Activated T-cell treated with anti-CD3 and anti-CD28 coated beads, Interleukin-2, amount 50 U/mL, for 1 hour (primary cell): Measurements from ENCODE around the gene PALS2.

ENCODE experiments used
- DNase-seq: peaks from one replicate; pipeline ENCODE4 v3.0.0-alpha.2; 2020

Gene PALS2

GRCh38 chr7:24595671-24596418, 22.6 kb downstream of the PALS2 start:
- no peak for DNase-seq

- no peak for DNase-seq
These were observed 23.8 kb downstream of the PALS2 start for GRCh38 chr7:24597014-24597413.

- DNase-seq = no peak
These were observed 28.3 kb downstream of the PALS2 start for GRCh38 chr7:24601600-24601999.

GRCh38 chr7:24602860-24603456, 29.7 kb downstream of the PALS2 start:
- no peak for DNase-seq

- DNase-seq = no peak
These were observed 31.4 kb downstream of the PALS2 start for GRCh38 chr7:24604630-24605029.

GRCh38 chr7:24608504-24608903, 35.3 kb downstream of the PALS2 start:
- no peak for DNase-seq

- DNase-seq = no peak
These were observed 35.8 kb downstream of the PALS2 start for GRCh38 chr7:24609059-24609458.

- no peak for DNase-seq
These were observed 36.3 kb downstream of the PALS2 start for GRCh38 chr7:24609570-24609969.

GRCh38 chr7:24611130-24611529, 37.9 kb downstream of the PALS2 start:
- no peak for DNase-seq

- no peak for DNase-seq
These were observed 44.8 kb downstream of the PALS2 start for GRCh38 chr7:24617957-24618616.

GRCh38 chr7:24619978-24620377, 46.7 kb downstream of the PALS2 start:
- no peak for DNase-seq

- no peak for DNase-seq
These were observed 49.5 kb downstream of the PALS2 start for GRCh38 chr7:24622646-24623182.
